IMR-90 (cell line): ENCODE data around the gene BMPER. TPM values are rescaled to one million over a fixed set of nuclear protein-coding genes. Genes with fewer than 3 reads are reported as not detected.

ENCODE experiments used
- ATAC-seq: fragments of 200-7000 bp; cut with Tn5 transposase; 2 replicates; pipeline ENCODE4 v1.9.1; 2020; ENCODE audit warnings: low read depth, mild to moderate bottlenecking, moderate library complexity
- BruUV-seq: library from RNA; stranded (reverse); fragments of 400-500 nt; replicated peaks from 2 replicates; lab custom pipeline; 2021; lab: Mats Ljungman, UMichigan
- CTCF ChIA-PET: fragments of 300-600 bp; formaldehyde crosslinking; extraction: SDS; loops from one replicate; lab custom pipeline; 2021; ENCODE audit warnings: antibody characterized with exemption; lab: Yijun Ruan, JAX
- POLR2A ChIA-PET: fragments of 300-600 bp; sonication (Branson Sonifier 250); formaldehyde crosslinking; loops from one replicate; lab custom pipeline; 2022; ENCODE audit warnings: antibody characterized with exemption; ENCODE audit not compliant: unreplicated experiment; lab: Charles Lee
- DNase-seq: peaks from one replicate; pipeline ENCODE4 v3.0.0; 2013
- H2AFZ ChIP-seq: replicated peaks from 2 replicates; pipeline ENCODE3; 2013; ENCODE audit warnings: low read length, mild to moderate bottlenecking; ENCODE audit not compliant: poor library complexity
- H2AK5ac ChIP-seq: 2 replicates; pipeline ENCODE4 v1.6.1; 2013; ENCODE audit warnings: low read depth, low read length, inconsistent platforms
- H2AK9ac ChIP-seq: replicated peaks from 2 replicates; pipeline ENCODE3; 2013; ENCODE audit warnings: mild to moderate bottlenecking, low read depth, low read length, moderate library complexity; ENCODE audit not compliant: poor library complexity
- H2BK120ac ChIP-seq: 2 replicates; pipeline ENCODE4 v1.6.1; 2013; ENCODE audit warnings: low read depth, low read length, inconsistent platforms
- H2BK15ac ChIP-seq: 3 replicates; pipeline ENCODE4 v1.6.1; 2013; ENCODE audit warnings: low read depth, low read length, inconsistent platforms
- H2BK20ac ChIP-seq: 2 replicates; pipeline ENCODE4 v1.6.1; 2013; ENCODE audit warnings: low read depth, mild to moderate bottlenecking, inconsistent platforms, low read length, moderate library complexity
- H2BK5ac ChIP-seq: 2 replicates; pipeline ENCODE4 v1.6.1; 2013; ENCODE audit warnings: mild to moderate bottlenecking, low read depth, low read length, inconsistent platforms; ENCODE audit not compliant: poor library complexity, severe bottlenecking
- H3K14ac ChIP-seq: replicated peaks from 2 replicates; pipeline ENCODE4 v1.6.1; 2013; ENCODE audit warnings: low read depth, low read length, inconsistent platforms
- H3K18ac ChIP-seq: 2 replicates; pipeline ENCODE4 v1.6.1; 2013; ENCODE audit warnings: low read depth, low read length, control low read depth
- H3K23ac ChIP-seq: 2 replicates; pipeline ENCODE4 v1.6.1; 2013; ENCODE audit warnings: low read depth, low read length, inconsistent platforms
- H3K27ac ChIP-seq: 2 replicates; pipeline ENCODE4 v1.5.1; 2013; ENCODE audit warnings: mild to moderate bottlenecking, control low read depth, low read length; ENCODE audit not compliant: insufficient read depth
- H3K27me3 ChIP-seq: 2 replicates; pipeline ENCODE4 v1.6.1; 2013; ENCODE audit warnings: low read length; ENCODE audit not compliant: control insufficient read depth, insufficient read depth
- H3K36me3 ChIP-seq: 2 replicates; pipeline ENCODE4 v1.6.1; 2013; ENCODE audit warnings: low read length, mixed read lengths; ENCODE audit not compliant: control insufficient read depth, insufficient read depth
- H3K4ac ChIP-seq: 2 replicates; pipeline ENCODE4 v1.6.1; 2013; ENCODE audit warnings: low read depth, low read length, inconsistent platforms
- H3K4me1 ChIP-seq: 2 replicates; pipeline ENCODE4 v1.6.1; 2013; ENCODE audit warnings: low read length, mixed read lengths; ENCODE audit not compliant: control insufficient read depth, insufficient read depth
- H3K4me2 ChIP-seq: 2 replicates; pipeline ENCODE4 v1.6.1; 2013; ENCODE audit warnings: low read depth, mild to moderate bottlenecking, control low read depth, low read length, moderate library complexity
- H3K4me3 ChIP-seq: 2 replicates; pipeline ENCODE4 v1.5.1; 2013; ENCODE audit warnings: low read depth, mild to moderate bottlenecking, control low read depth, low read length, moderate library complexity; ENCODE audit not compliant: insufficient read depth
- H3K56ac ChIP-seq: 2 replicates; pipeline ENCODE4 v1.6.1; 2013; ENCODE audit warnings: low read length, inconsistent platforms; ENCODE audit not compliant: insufficient read depth; ENCODE audit errors: extremely low read depth
- H3K79me1 ChIP-seq, 2 experiments: 2 replicates each; pipeline ENCODE4 v1.6.1; 2013; ENCODE audit warnings: low read length in 2 of 2, inconsistent platforms in 1 of 2, low read depth in 1 of 2
- H3K9ac ChIP-seq: 2 replicates; pipeline ENCODE4 v1.6.1; 2013; ENCODE audit warnings: low read depth, low read length, control low read depth
- H3K9me1 ChIP-seq: 2 replicates; pipeline ENCODE4 v1.6.1; 2013; ENCODE audit warnings: low read length, inconsistent platforms; ENCODE audit not compliant: insufficient read depth
- H3K9me3 ChIP-seq: 2 replicates; pipeline ENCODE4 v1.6.1; 2013; ENCODE audit warnings: low read length; ENCODE audit not compliant: control insufficient read depth, insufficient read depth
- H4K20me1 ChIP-seq: 2 replicates; pipeline ENCODE4 v1.6.1; 2013; ENCODE audit warnings: low read length, inconsistent platforms; ENCODE audit not compliant: insufficient read depth
- H4K5ac ChIP-seq: 2 replicates; pipeline ENCODE4 v1.6.1; 2013; ENCODE audit warnings: mild to moderate bottlenecking, low read depth, low read length, control low read depth
- H4K8ac ChIP-seq, 2 experiments: 2 replicates each; pipeline ENCODE4 v1.6.1; 2013; ENCODE audit warnings: low read depth in 2 of 2, low read length in 2 of 2, control low read depth in 1 of 2, inconsistent platforms in 1 of 2
- H4K91ac ChIP-seq: 2 replicates; pipeline ENCODE4 v1.6.1; 2013; ENCODE audit warnings: low read depth, low read length, inconsistent platforms; ENCODE audit not compliant: insufficient read depth
- CEBPB ChIP-seq: IDR thresholded peaks from 2 replicates; pipeline ENCODE4 v1.6.1; 2012; ENCODE audit warnings: low read depth, low read length, improper control_type of control experiment
- RAD21 ChIP-seq: IDR thresholded peaks from 2 replicates; pipeline ENCODE4 v1.6.1; 2012; ENCODE audit warnings: low read length, improper control_type of control experiment
- RFX5 ChIP-seq: IDR thresholded peaks from 2 replicates; pipeline ENCODE4 v1.8.0; 2012; ENCODE audit warnings: low read depth, mild to moderate bottlenecking, low read length, moderate library complexity
- SMC3 ChIP-seq: fragments of 150-350 bp; IDR thresholded peaks from 2 replicates; pipeline ENCODE4 v1.6.1; 2016; ENCODE audit warnings: low read depth, mild to moderate bottlenecking, antibody characterized with exemption, low read length, moderate library complexity
- WGBS, 2 experiments: methylation state at CpG; one replicate each; pipeline versions ENCODE4 v1.1.5 to v1.1.7; 2013; ENCODE audit warnings: missing lambda C conversion rate in 2 of 2; ENCODE audit not compliant: insufficient read length in 1 of 2; ENCODE audit errors: extremely low coverage in 2 of 2; 5-methylcytosine and 5-hydroxymethylcytosine counted together
- dilution Hi-C: fragments of 300-500 bp; cut with HindIII; formaldehyde crosslinking; loops from one replicate; pipeline ENCODE4 v1.14.3; 2018; ENCODE audit warnings: low sequenced_read_pairs; ENCODE audit not compliant: unreplicated experiment
- in situ Hi-C: fragments of 300-500 bp; cut with MboI; formaldehyde crosslinking; loops from 3 replicates; pipeline ENCODE4 v1.14.3; 2019; ENCODE audit warnings: low sequenced_read_pairs, inconsistent platforms, mixed read lengths
- intact Hi-C: fragments of 100-400 bp; cut with micrococcal nuclease; formaldehyde crosslinking; loops from 2 replicates; pipeline ENCODE4 v1.10.0; 2022
- polyA plus RNA-seq, 3 experiments: library from polyadenylated mRNA; depleted of rRNA; stranded (reverse); fragments of >200 nt; gene quantifications; 2 replicates each; pipeline ENCODE4 v1.2.3, GENCODE V29; 2012; ENCODE audit warnings: low replicate concordance in 1 of 3
- total RNA-seq: library from RNA; depleted of rRNA; stranded (reverse); fragments of >200 nt; gene quantifications from 2 replicates; pipeline ENCODE4 v1.2.3, GENCODE V29; 2012
- TF ChIP-seq, protein P1 (sequence below): fragments of 150-350 bp; IDR thresholded peaks from 2 replicates; pipeline ENCODE4 v1.6.1; 2017; ENCODE audit warnings: mild to moderate bottlenecking, antibody characterized with exemption, low read length, low read depth
- TF ChIP-seq, protein P2 (sequence below): conservative IDR thresholded peaks from 2 replicates; pipeline ENCODE4 v1.5.1; 2012; ENCODE audit warnings: mild to moderate bottlenecking, low read depth, low read length, improper control_type of control experiment

Gene BMPER
- total and polyA plus RNA-seq, 2 of the 4 experiments (the other 2 are of a cell fraction): 6.2 to 7.9 TPM

DNA sequence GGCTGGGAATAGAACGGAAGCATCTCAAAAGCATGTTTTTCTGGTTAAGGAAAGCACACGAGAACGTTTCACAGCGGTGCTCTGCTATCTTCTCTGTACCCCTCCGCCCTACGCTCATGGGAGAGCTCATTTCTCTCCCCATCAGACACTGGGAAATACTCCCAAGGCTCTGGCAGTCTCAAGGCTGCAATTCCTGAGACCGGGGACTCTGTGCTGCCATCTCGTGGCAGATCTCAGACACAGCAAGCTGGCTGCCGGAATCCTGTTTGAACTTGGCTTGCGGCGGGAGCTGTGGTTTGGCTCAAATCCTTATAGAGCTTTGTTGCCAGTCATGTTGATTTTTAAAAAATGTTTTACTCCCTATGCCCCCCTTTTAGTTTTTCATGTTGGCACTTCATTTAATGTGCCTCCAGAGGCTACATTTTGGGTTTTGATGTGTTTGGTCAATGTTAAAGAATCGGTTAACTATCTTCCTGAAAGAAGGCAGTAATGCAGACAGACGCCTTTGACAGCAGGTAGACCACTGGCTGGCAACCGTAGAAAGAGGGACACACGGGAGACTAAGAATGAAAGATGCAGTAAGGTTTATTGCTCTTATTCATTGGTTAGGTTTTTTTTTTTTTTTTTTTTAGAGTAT, 27.6 kb downstream of the BMPER start:
- Histone ChIP-seq H3K23ac (0 out of 2 replicates have a peak overlapping the region, but pooled peaks have one; percentile 9), H4K8ac (peak overlapping the region; percentile 72 to 82), H3K27ac (no peak overlapping the region), H3K14ac (peak overlapping the region; percentile 80), H3K18ac (peak overlapping the region; percentile 43; the same call in 1 of the 2 replicates), H3K27me3 (no peaks in the 10 kb centered on the region), H3K9me3 (no peaks in the 10 kb centered on the region), H3K4me3 (no peak overlapping the region), H2BK5ac (peak overlapping the region; percentile 90), H4K20me1 (no peaks in the 10 kb centered on the region), H3K4me2 (peak overlapping the region; percentile 45; the same call in 1 of the 2 replicates), H3K4ac (peak overlapping the region; percentile 84), H3K56ac (peak overlapping the region; percentile 20; the same call in 1 of the 2 replicates), H2BK20ac (peak overlapping the region; percentile 73; the same call in 1 of the 2 replicates), H3K79me1 (no peaks in the 10 kb centered on the region), H2BK120ac (peak overlapping the region; percentile 73), H4K91ac (peak overlapping the region; percentile 64), H3K9ac (no peak overlapping the region; the same call in 1 of the 2 replicates), H4K5ac (peak overlapping the region; percentile 19; the same call in 1 of the 2 replicates), H2BK15ac (peak overlapping the region; percentile 64; the same call in 1 of the 3 replicates), H2AFZ (peak overlapping the region; percentile 71), H3K9me1 (no peaks in the 10 kb centered on the region), H3K36me3 (no peaks in the 10 kb centered on the region; the same call in 1 of the 2 replicates), H3K4me1 (peaks cover 11% of the 10 kb centered on the region), H2AK9ac (no peak overlapping the region), H2AK5ac (peak overlapping the region; percentile 78)
- in situ Hi-C loops: loop anchor here (10.0 kb wide), 2 partner anchors 508 to 678 kb away; no protein-coding TSS in a partner anchor
- ChIA-PET POLR2A (no interaction called here), CTCF (interaction anchor here (0.6 to 1.7 kb wide), 36 partner anchors 9 to 691 kb away, joined by 3 to 20 read pairs (median 4); no protein-coding TSS in a partner anchor)
- DNase-seq: peak; percentile 83
- TF ChIP-seq SMC3 (peak; percentile 93), RFX5 (no peak), CEBPB (no peak), RAD21 (peak; percentile 88)
- TF ChIP-seq, protein P1, sequence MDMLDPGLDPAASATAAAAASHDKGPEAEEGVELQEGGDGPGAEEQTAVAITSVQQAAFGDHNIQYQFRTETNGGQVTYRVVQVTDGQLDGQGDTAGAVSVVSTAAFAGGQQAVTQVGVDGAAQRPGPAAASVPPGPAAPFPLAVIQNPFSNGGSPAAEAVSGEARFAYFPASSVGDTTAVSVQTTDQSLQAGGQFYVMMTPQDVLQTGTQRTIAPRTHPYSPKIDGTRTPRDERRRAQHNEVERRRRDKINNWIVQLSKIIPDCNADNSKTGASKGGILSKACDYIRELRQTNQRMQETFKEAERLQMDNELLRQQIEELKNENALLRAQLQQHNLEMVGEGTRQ: no peak
- TF ChIP-seq, protein P2, sequence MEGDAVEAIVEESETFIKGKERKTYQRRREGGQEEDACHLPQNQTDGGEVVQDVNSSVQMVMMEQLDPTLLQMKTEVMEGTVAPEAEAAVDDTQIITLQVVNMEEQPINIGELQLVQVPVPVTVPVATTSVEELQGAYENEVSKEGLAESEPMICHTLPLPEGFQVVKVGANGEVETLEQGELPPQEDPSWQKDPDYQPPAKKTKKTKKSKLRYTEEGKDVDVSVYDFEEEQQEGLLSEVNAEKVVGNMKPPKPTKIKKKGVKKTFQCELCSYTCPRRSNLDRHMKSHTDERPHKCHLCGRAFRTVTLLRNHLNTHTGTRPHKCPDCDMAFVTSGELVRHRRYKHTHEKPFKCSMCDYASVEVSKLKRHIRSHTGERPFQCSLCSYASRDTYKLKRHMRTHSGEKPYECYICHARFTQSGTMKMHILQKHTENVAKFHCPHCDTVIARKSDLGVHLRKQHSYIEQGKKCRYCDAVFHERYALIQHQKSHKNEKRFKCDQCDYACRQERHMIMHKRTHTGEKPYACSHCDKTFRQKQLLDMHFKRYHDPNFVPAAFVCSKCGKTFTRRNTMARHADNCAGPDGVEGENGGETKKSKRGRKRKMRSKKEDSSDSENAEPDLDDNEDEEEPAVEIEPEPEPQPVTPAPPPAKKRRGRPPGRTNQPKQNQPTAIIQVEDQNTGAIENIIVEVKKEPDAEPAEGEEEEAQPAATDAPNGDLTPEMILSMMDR: peak; percentile 93
- intact Hi-C loops: loop anchor here (1.0 to 10.0 kb wide), 6 partner anchors 46 to 748 kb away; no protein-coding TSS in a partner anchor
- 9% methylated on average over 4 of the region's 15 CpGs; no CpG with 5 or more reads in 1 of the 2 experiments for WGBS, 2 experiments
- ATAC-seq: peak; percentile 87
- dilution Hi-C loops: no loop called here
- no TSS peak for BruUV-seq
